ENCODE measurements around the gene MTAP. TPM values are rescaled to one million over a fixed set of nuclear protein-coding genes. Genes with fewer than 3 reads are reported as not detected.

Gene MTAP
- total RNA-seq, 1 experiment from 2014 or later = 84.3 TPM

DNA sequence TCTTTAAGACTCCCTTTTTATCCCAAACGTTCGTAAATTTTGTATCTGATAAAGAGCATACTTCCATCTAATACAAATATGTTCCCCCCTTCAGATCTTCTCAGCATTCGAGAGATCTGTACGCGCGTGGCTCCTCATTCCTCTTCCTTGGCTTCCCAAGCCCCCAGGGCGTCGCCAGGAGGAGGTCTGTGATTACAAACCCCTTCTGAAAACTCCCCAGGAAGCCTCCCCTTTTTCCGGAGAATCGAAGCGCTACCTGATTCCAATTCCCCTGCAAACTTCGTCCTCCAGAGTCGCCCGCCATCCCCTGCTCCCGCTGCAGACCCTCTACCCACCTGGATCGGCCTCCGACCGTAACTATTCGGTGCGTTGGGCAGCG lies 171.9 kb downstream of the MTAP start (continued):
- TF ChIP-seq, protein P1, sequence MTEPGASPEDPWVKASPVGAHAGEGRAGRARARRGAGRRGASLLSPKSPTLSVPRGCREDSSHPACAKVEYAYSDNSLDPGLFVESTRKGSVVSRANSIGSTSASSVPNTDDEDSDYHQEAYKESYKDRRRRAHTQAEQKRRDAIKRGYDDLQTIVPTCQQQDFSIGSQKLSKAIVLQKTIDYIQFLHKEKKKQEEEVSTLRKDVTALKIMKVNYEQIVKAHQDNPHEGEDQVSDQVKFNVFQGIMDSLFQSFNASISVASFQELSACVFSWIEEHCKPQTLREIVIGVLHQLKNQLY (CRISPR knock-in tag; IDR thresholded peaks at IDR 0.05) = no peak
- TF ChIP-seq CREB1 (CRISPR knock-in tag; IDR thresholded peaks at IDR 0.05) = no peak
- no peak for TF ChIP-seq ZNF219 (CRISPR knock-in tag; IDR thresholded peaks at IDR 0.05; ENCODE audit: borderline replicate concordance)
- TF ChIP-seq NR1H2 (CRISPR knock-in tag; IDR thresholded peaks at IDR 0.05) = no peak
- TF ChIP-seq E2F4 (CRISPR knock-in tag; IDR thresholded peaks at IDR 0.05; ENCODE audit: borderline replicate concordance, low read depth) = no peak
- no peak for TF ChIP-seq USF1 (CRISPR knock-in tag; IDR thresholded peaks at IDR 0.05)
- no peak for TF ChIP-seq ZNF138 (CRISPR knock-in tag; conservative IDR thresholded peaks at IDR 0.05)
- no peak for TF ChIP-seq ZBTB21 (CRISPR knock-in tag; IDR thresholded peaks at IDR 0.05; ENCODE audit: borderline replicate concordance)
- TF ChIP-seq JAZF1 (CRISPR knock-in tag; IDR thresholded peaks at IDR 0.05) = no peak
- no peak for TF ChIP-seq ZNF317 (CRISPR knock-in tag; IDR thresholded peaks at IDR 0.05; ENCODE audit: borderline replicate concordance, low read depth)
- TF ChIP-seq TEAD1 (CRISPR knock-in tag; IDR thresholded peaks at IDR 0.05) = no peak
- TF ChIP-seq MXD4 (CRISPR knock-in tag; IDR thresholded peaks at IDR 0.05; ENCODE audit: borderline replicate concordance) = no peak

GRCh38 chr9:21974722-21975409 lies 172.4 kb downstream of the MTAP start:
- DNase-seq (ENCODE audit: low spot score) (peak; percentile 87), ATAC-seq (peak; percentile 74)
- POLR2A ChIA-PET = no interaction called here
- CTCF ChIA-PET = interaction anchor here (1.0 kb wide), 1 partner anchor 34 kb away, joined by 3 read pairs; the partner anchor contains the start of gene CDKN2B
- Mint-ChIP-seq H3K36me3 (no peaks in the 10 kb centered on the region), H3K4me3 (peak overlapping the region; percentile 63), H3K4me1 (peaks cover 26% of the 10 kb centered on the region), H3K9me3 (no peaks in the 10 kb centered on the region), H3K27ac (no peak overlapping the region), H3K27me3 (ENCODE audit: low read depth) (peaks cover 100% of the 10 kb centered on the region)
- TF ChIP-seq FOXJ3 (CRISPR knock-in tag; IDR thresholded peaks at IDR 0.05; ENCODE audit: borderline replicate concordance) (no peak), SP1 (CRISPR knock-in tag; conservative IDR thresholded peaks at IDR 0.05) (peak; percentile 77), KAT7 (CRISPR knock-in tag; IDR thresholded peaks at IDR 0.05; ENCODE audit: borderline replicate concordance) (peak; percentile 45; the same call in 1 of the 2 replicates), USF2 (CRISPR knock-in tag; IDR thresholded peaks at IDR 0.05) (peak; percentile 34; the same call in 1 of the 2 replicates), FOXP4 (CRISPR knock-in tag; IDR thresholded peaks at IDR 0.05) (peak; percentile 16; the same call in 1 of the 2 replicates), GRHL2 (CRISPR knock-in tag; IDR thresholded peaks at IDR 0.05; ENCODE audit: insufficient replicate concordance, severe bottlenecking) (no peak), MYBL2 (CRISPR knock-in tag; IDR thresholded peaks at IDR 0.05) (peak; percentile 52; the same call in 1 of the 2 replicates), ZNF396 (CRISPR knock-in tag; IDR thresholded peaks at IDR 0.05; ENCODE audit: borderline replicate concordance) (no peak), JUN (CRISPR knock-in tag; IDR thresholded peaks at IDR 0.05) (no peak), ZNF121 (CRISPR knock-in tag; IDR thresholded peaks at IDR 0.05) (no peak), FOXK1 (CRISPR knock-in tag; IDR thresholded peaks at IDR 0.05) (peak; percentile 47; the same call in 1 of the 2 replicates), E2F4 (CRISPR knock-in tag; IDR thresholded peaks at IDR 0.05; ENCODE audit: borderline replicate concordance, low read depth) (no peak), E2F5 (CRISPR knock-in tag; IDR thresholded peaks at IDR 0.05) (no peak), FOXP1 (CRISPR knock-in tag; IDR thresholded peaks at IDR 0.05; ENCODE audit: borderline replicate concordance) (peak; percentile 57; the same call in 1 of the 2 replicates), RORB (CRISPR knock-in tag; IDR thresholded peaks at IDR 0.05) (no peak)
- TF ChIP-seq, protein P2, sequence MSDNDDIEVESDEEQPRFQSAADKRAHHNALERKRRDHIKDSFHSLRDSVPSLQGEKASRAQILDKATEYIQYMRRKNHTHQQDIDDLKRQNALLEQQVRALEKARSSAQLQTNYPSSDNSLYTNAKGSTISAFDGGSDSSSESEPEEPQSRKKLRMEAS (CRISPR knock-in tag; IDR thresholded peaks at IDR 0.05) = peak; percentile 73; the same call in 1 of the 2 replicates
- TF ChIP-seq, protein P3, sequence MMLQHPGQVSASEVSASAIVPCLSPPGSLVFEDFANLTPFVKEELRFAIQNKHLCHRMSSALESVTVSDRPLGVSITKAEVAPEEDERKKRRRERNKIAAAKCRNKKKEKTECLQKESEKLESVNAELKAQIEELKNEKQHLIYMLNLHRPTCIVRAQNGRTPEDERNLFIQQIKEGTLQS (CRISPR knock-in tag; conservative IDR thresholded peaks at IDR 0.05) = no peak
